Measurements from ENCODE around the gene SRPX. TPM values are rescaled to one million over a fixed set of nuclear protein-coding genes. Genes with fewer than 3 reads are reported as not detected.

The SRPX gene
- polyA plus RNA-seq, 1 of the 3 experiments (the other 2 are of a cell fraction): 124 TPM

DNA sequence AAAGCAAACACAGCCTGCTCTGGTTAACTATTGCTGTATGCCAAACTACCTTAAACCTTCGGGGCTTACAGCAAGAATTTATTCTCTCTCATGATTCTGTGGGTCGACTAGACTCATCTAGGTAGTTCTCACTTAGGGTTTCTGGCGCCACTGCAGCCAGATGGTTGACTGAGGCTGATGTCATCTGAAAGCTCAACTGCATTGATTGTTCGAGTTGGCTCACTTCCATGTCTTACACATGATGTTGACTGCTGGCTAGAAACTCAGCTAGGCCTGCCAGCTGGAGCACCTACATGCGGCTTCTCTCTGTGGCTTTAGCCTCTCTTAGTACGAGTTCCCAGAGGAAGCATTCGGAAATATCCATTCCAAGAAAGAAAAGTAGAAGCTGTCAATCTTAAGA lies 103.2 kb downstream of the SRPX start (continued):
- TF ChIP-seq NRF1 (IDR thresholded peaks at IDR 0.05; ENCODE audit: low read depth, low read length): no peak

DNA sequence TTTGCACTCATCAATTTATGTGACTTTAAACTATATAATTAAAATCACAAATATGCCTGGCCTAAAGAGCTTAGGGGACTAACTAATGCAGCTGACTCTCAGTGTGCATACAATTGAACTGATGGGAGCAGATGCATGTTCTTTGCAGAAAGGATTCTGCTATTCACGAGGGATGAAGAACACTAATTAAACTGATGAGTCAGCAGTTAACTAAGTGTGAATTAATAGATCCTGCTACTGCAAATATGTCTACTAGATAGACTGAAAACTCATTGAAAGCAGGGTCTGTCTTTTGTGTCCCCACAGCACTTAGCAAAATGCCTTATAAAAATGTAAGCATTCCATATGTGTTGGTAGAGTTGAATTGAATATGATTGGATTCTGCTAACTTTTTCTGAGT lies 104.0 kb downstream of the SRPX start:
- no peaks in the 10 kb centered on the region for H3K9me3 ChIP-seq
- no peaks in the 10 kb centered on the region for H3K9me2 ChIP-seq
- no peaks in the 10 kb centered on the region for H3K36me3 ChIP-seq (replicated peaks in 1 of 2; ENCODE audit: control insufficient read depth in 1 of 2, insufficient read depth in 2 of 2, low read length in 1 of 2)
- no peak for DNase-seq
- no peaks in the 10 kb centered on the region for H3F3A ChIP-seq (replicated peaks; ENCODE audit: insufficient read depth)
- H3K4me1 ChIP-seq (ENCODE audit: control insufficient read depth in 1 of 2, insufficient read depth in 2 of 2, low read depth in 1 of 2, low read length in 1 of 2): no peaks in the 10 kb centered on the region
- ChIA-PET POLR2A (no interaction called here), CTCF (interaction anchor here (1.1 kb wide), 1 partner anchor 10 kb away, joined by 5 read pairs; no protein-coding TSS in a partner anchor)
- no peak overlapping the region for H3K9ac ChIP-seq
- no peak overlapping the region for H2AFZ ChIP-seq (ENCODE audit: low read depth)
- H3K27ac ChIP-seq (ENCODE audit: low read depth in 2 of 2, low read length in 1 of 2): no peak overlapping the region
- no peaks in the 10 kb centered on the region for H4K20me1 ChIP-seq (ENCODE audit: insufficient read depth)
- H3K4me3 ChIP-seq (ENCODE audit: low read depth in 2 of 2, low read length in 1 of 2): no peak overlapping the region
- no peaks in the 10 kb centered on the region for H3K79me2 ChIP-seq (ENCODE audit: insufficient read depth)
- H3K27me3 ChIP-seq (ENCODE audit: insufficient read depth): no peaks in the 10 kb centered on the region
- TF ChIP-seq JUND (IDR thresholded peaks at IDR 0.05) (no peak), NFIC (IDR thresholded peaks at IDR 0.05; ENCODE audit: borderline replicate concordance) (no peak), MEF2A (IDR thresholded peaks at IDR 0.05; ENCODE audit: borderline replicate concordance, low read depth) (no peak), TAF1 (IDR thresholded peaks at IDR 0.05; ENCODE audit: borderline replicate concordance, low read depth, low read length) (no peak), FOXM1 (IDR thresholded peaks at IDR 0.05; ENCODE audit: low read depth) (no peak), MXI1 (IDR thresholded peaks at IDR 0.05; ENCODE audit: low read depth, low read length) (no peak), FOSL2 (IDR thresholded peaks at IDR 0.05; ENCODE audit: borderline replicate concordance, low read depth) (no peak)
- TF ChIP-seq, protein P1, sequence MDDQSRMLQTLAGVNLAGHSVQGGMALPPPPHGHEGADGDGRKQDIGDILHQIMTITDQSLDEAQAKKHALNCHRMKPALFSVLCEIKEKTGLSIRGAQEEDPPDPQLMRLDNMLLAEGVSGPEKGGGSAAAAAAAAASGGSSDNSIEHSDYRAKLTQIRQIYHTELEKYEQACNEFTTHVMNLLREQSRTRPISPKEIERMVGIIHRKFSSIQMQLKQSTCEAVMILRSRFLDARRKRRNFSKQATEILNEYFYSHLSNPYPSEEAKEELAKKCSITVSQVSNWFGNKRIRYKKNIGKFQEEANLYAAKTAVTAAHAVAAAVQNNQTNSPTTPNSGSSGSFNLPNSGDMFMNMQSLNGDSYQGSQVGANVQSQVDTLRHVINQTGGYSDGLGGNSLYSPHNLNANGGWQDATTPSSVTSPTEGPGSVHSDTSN (IDR thresholded peaks at IDR 0.05): no peak
- WGBS (ENCODE audit: low lambda C conversion rate): 4% methylated on average over 1 of the region's 1 CpG
- no peak overlapping the region for H3K4me2 ChIP-seq

DNA sequence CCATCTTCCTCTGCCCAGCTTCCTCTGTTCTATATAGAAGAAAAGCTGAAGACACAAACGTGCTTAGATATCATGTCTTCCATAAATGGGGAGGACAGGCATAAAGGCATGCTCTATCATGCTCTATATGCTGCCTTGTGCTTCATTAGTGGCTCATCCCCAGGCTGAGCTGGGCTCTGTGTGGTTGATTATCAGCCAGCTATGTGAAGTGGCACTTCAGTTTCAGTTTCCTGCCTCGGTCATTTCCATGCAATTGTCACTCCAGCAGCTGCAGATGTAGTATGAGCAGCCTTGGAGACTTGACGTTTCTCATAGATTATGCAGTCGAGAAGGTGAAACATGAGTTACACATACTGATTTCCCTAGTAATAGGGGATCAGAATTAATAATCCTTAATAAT lies 108.1 kb downstream of the SRPX start:
- H3K36me3 ChIP-seq (replicated peaks in 1 of 2; ENCODE audit: control insufficient read depth in 1 of 2, insufficient read depth in 2 of 2, low read length in 1 of 2): no peaks in the 10 kb centered on the region
- H3K9me3 ChIP-seq: no peaks in the 10 kb centered on the region
- WGBS (ENCODE audit: low lambda C conversion rate): 11% methylated on average over 4 of the region's 4 CpGs
- no peaks in the 10 kb centered on the region for H3K27me3 ChIP-seq (ENCODE audit: insufficient read depth)
- POLR2A ChIA-PET: no interaction called here
- H2AFZ ChIP-seq (ENCODE audit: low read depth): no peak overlapping the region
- CTCF ChIA-PET: interaction anchor here (1.0 kb wide), 1 partner anchor 53 kb away, joined by 3 read pairs; no protein-coding TSS in a partner anchor
- DNase-seq: no peak
- no peak overlapping the region for H3K27ac ChIP-seq (ENCODE audit: low read depth in 2 of 2, low read length in 1 of 2)
- no peaks in the 10 kb centered on the region for H3K4me1 ChIP-seq (ENCODE audit: control insufficient read depth in 1 of 2, insufficient read depth in 2 of 2, low read depth in 1 of 2, low read length in 1 of 2)
- no peak overlapping the region for H3K4me2 ChIP-seq
- no peaks in the 10 kb centered on the region for H3K9me2 ChIP-seq
- no peak overlapping the region for H3K4me3 ChIP-seq (ENCODE audit: low read depth in 2 of 2, low read length in 1 of 2)
- H4K20me1 ChIP-seq (ENCODE audit: insufficient read depth): no peaks in the 10 kb centered on the region
- TF ChIP-seq FOSL2 (IDR thresholded peaks at IDR 0.05; ENCODE audit: borderline replicate concordance, low read depth) (no peak), FOXM1 (IDR thresholded peaks at IDR 0.05; ENCODE audit: low read depth) (no peak), JUND (IDR thresholded peaks at IDR 0.05) (no peak), ELF1 (IDR thresholded peaks at IDR 0.05) (no peak), RXRA (IDR thresholded peaks at IDR 0.05; ENCODE audit: borderline replicate concordance, low read depth) (no peak), POLR2AphosphoS5 (IDR thresholded peaks at IDR 0.05; ENCODE audit: low read depth, low read length) (no peak), RAD21 (IDR thresholded peaks at IDR 0.05; ENCODE audit: low read length) (no peak), TEAD4 (IDR thresholded peaks at IDR 0.05; ENCODE audit: borderline replicate concordance, insufficient read depth) (no peak), GABPA (IDR thresholded peaks at IDR 0.05; ENCODE audit: low read depth) (no peak)
- TF ChIP-seq, protein P2, sequence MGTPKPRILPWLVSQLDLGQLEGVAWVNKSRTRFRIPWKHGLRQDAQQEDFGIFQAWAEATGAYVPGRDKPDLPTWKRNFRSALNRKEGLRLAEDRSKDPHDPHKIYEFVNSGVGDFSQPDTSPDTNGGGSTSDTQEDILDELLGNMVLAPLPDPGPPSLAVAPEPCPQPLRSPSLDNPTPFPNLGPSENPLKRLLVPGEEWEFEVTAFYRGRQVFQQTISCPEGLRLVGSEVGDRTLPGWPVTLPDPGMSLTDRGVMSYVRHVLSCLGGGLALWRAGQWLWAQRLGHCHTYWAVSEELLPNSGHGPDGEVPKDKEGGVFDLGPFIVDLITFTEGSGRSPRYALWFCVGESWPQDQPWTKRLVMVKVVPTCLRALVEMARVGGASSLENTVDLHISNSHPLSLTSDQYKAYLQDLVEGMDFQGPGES (IDR thresholded peaks at IDR 0.05; ENCODE audit: low read depth, low read length): no peak
- TF ChIP-seq, protein P3, sequence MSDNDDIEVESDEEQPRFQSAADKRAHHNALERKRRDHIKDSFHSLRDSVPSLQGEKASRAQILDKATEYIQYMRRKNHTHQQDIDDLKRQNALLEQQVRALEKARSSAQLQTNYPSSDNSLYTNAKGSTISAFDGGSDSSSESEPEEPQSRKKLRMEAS (IDR thresholded peaks at IDR 0.05; ENCODE audit: low read depth): no peak
- H3K9ac ChIP-seq: no peak overlapping the region
- H3K79me2 ChIP-seq (ENCODE audit: insufficient read depth): no peaks in the 10 kb centered on the region
- H3F3A ChIP-seq (replicated peaks; ENCODE audit: insufficient read depth): no peaks in the 10 kb centered on the region
